Hepatocyte (in vitro differentiated cells): ENCODE results near the gene NR3C2. TPM values are rescaled to one million over a fixed set of nuclear protein-coding genes. Genes with fewer than 3 reads are reported as not detected.
"Not testable (repeated sequence)": the region's sequence is repeated elsewhere in the genome, so short reads cannot be mapped to it uniquely, and the experiment has no call there.

Experiments used
- DNase-seq: peaks from one replicate; pipeline ENCODE4 v3.0.0-alpha.2; 2016; ENCODE audit warnings: low spot score
- H2AFZ ChIP-seq: fragments of 200-600 bp; sonication (generic); 2 replicates; pipeline ENCODE4 v1.6.0; 2016; ENCODE audit warnings: antibody characterized with exemption, mild to moderate bottlenecking
- H3K27ac ChIP-seq: fragments of 200-600 bp; sonication (generic); 2 replicates; pipeline ENCODE4 v1.5.1; 2016; ENCODE audit warnings: mild to moderate bottlenecking
- H3K27me3 ChIP-seq: fragments of 200-600 bp; sonication (generic); 2 replicates; pipeline ENCODE4 v1.6.1; 2016
- H3K36me3 ChIP-seq: fragments of 200-600 bp; sonication (generic); replicated peaks from 2 replicates; pipeline ENCODE4 v1.5.1; 2016; ENCODE audit warnings: low read depth; ENCODE audit not compliant: insufficient read depth
- H3K4me1 ChIP-seq: fragments of 200-600 bp; sonication (generic); 2 replicates; pipeline ENCODE4 v1.5.1; 2016; ENCODE audit warnings: mild to moderate bottlenecking, moderate library complexity; ENCODE audit not compliant: insufficient read depth
- H3K4me2 ChIP-seq: fragments of 200-600 bp; sonication (generic); 2 replicates; pipeline ENCODE4 v1.6.0; 2016
- H3K4me3 ChIP-seq: fragments of 200-600 bp; sonication (generic); 2 replicates; pipeline ENCODE4 v1.5.1; 2016; ENCODE audit warnings: mild to moderate bottlenecking
- H3K79me2 ChIP-seq: fragments of 200-600 bp; sonication (generic); 2 replicates; pipeline ENCODE4 v1.6.0; 2017; ENCODE audit warnings: mild to moderate bottlenecking
- H3K9me2 ChIP-seq: fragments of 200-600 bp; sonication (generic); replicated peaks from 2 replicates; pipeline ENCODE4 v1.6.0; 2017; ENCODE audit warnings: mild to moderate bottlenecking; ENCODE audit not compliant: insufficient read depth
- H3K9me3 ChIP-seq: fragments of 200-600 bp; sonication (generic); 2 replicates; pipeline ENCODE4 v1.5.1; 2016; ENCODE audit warnings: low read depth, mild to moderate bottlenecking
- H4K20me1 ChIP-seq: fragments of 200-600 bp; sonication (generic); 2 replicates; pipeline ENCODE4 v1.6.0; 2016; ENCODE audit warnings: mild to moderate bottlenecking; ENCODE audit not compliant: insufficient read depth, poor library complexity, severe bottlenecking
- EZH2 ChIP-seq: fragments of 200-600 bp; sonication (generic); IDR thresholded peaks from 2 replicates; pipeline ENCODE4 v1.6.1; 2016; ENCODE audit warnings: antibody characterized with exemption, mild to moderate bottlenecking, borderline replicate concordance
- EZH2phosphoT487 ChIP-seq: fragments of 200-600 bp; sonication (generic); IDR thresholded peaks from one replicate; pipeline ENCODE4 v1.6.1; 2018; ENCODE audit warnings: antibody characterized with exemption, mild to moderate bottlenecking, low read depth, moderate library complexity; ENCODE audit not compliant: unreplicated experiment, severe bottlenecking
- WGBS: methylation state at CpG from one replicate; pipeline ENCODE4 v1.1.6; 2016; ENCODE audit warnings: low lambda C conversion rate; ENCODE audit errors: missing lambda C conversion rate; 5-methylcytosine and 5-hydroxymethylcytosine counted together
- polyA plus RNA-seq: library from polyadenylated mRNA; unstranded; fragments of >200 nt; fragmentation: Nextera tagmentation; extraction: Ambion mirVana; gene quantifications from 2 replicates; pipeline ENCODE4 v1.2.1, GENCODE V29; 2016
- total RNA-seq: library from RNA; depleted of rRNA; stranded (reverse); fragments of >200 nt; gene quantifications from 2 replicates; pipeline ENCODE4 v1.2.3, GENCODE V29; 2014
- TF ChIP-seq, protein P1 (sequence below): fragments of 200-600 bp; sonication (generic); IDR thresholded peaks from 2 replicates; pipeline ENCODE4 v1.5.1; 2016; ENCODE audit warnings: antibody characterized with exemption, mild to moderate bottlenecking; ENCODE audit not compliant: poor library complexity

NR3C2 gene
- total and polyA plus RNA-seq, 2 experiments from 2014 or later, result 2.3 to 7.1 TPM

DNA sequence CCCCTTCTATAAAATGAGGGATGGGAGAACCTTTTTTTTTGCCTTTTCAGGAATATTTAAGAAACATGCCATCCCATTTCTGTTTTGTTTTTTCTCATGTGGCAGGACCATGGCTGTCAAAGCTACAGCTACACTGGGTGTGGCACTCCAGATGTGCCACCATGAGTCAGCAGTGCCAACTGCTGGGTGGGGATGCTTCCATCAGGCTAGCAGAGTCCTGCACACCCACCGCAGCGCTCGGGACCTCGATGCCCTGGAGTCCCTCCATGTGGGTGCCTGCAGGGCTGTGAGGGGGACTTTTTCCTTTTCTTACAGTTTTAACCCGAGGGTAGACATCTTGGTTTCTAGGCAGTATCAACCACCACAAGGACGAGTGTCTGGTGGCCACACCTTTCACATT lies 352.6 kb downstream of the NR3C2 start:
- Histone ChIP-seq H3K27ac (no peak overlapping the region), H3K9me2 (no peaks in the 10 kb centered on the region), H3K4me2 (no peak overlapping the region), H4K20me1 (no peaks in the 10 kb centered on the region), H2AFZ (no peak overlapping the region), H3K9me3 (no peaks in the 10 kb centered on the region), H3K4me3 (no peak overlapping the region), H3K4me1 (no peaks in the 10 kb centered on the region), H3K79me2 (no peaks in the 10 kb centered on the region), H3K36me3 (no peaks in the 10 kb centered on the region), H3K27me3 (no peaks in the 10 kb centered on the region)
- TF ChIP-seq EZH2phosphoT487 (no peak), EZH2 (no peak)
- TF ChIP-seq, protein P1, sequence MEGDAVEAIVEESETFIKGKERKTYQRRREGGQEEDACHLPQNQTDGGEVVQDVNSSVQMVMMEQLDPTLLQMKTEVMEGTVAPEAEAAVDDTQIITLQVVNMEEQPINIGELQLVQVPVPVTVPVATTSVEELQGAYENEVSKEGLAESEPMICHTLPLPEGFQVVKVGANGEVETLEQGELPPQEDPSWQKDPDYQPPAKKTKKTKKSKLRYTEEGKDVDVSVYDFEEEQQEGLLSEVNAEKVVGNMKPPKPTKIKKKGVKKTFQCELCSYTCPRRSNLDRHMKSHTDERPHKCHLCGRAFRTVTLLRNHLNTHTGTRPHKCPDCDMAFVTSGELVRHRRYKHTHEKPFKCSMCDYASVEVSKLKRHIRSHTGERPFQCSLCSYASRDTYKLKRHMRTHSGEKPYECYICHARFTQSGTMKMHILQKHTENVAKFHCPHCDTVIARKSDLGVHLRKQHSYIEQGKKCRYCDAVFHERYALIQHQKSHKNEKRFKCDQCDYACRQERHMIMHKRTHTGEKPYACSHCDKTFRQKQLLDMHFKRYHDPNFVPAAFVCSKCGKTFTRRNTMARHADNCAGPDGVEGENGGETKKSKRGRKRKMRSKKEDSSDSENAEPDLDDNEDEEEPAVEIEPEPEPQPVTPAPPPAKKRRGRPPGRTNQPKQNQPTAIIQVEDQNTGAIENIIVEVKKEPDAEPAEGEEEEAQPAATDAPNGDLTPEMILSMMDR, result no peak
- DNase-seq, result no peak
- WGBS, result 95% methylated on average over 6 of the region's 6 CpGs

- H3K27ac ChIP-seq, H3K9me2 ChIP-seq, H3K9me3 ChIP-seq, H3K4me3 ChIP-seq, H3K36me3 ChIP-seq, H3K79me2 ChIP-seq, H3K4me2 ChIP-seq, H2AFZ ChIP-seq, H4K20me1 ChIP-seq, H3K27me3 ChIP-seq, DNase-seq, H3K4me1 ChIP-seq: not testable (repeated sequence)
- 98% methylated on average over 4 of the region's 4 CpGs for WGBS
Observed at GRCh38 chr4:148083073-148083472, 359.1 kb downstream of the NR3C2 start.

- Histone ChIP-seq H3K4me3 (no peak overlapping the region), H3K9me3 (peaks cover 4% of the 10 kb centered on the region)
Observed at GRCh38 chr4:148081745-148082144, 360.5 kb downstream of the NR3C2 start.

DNA sequence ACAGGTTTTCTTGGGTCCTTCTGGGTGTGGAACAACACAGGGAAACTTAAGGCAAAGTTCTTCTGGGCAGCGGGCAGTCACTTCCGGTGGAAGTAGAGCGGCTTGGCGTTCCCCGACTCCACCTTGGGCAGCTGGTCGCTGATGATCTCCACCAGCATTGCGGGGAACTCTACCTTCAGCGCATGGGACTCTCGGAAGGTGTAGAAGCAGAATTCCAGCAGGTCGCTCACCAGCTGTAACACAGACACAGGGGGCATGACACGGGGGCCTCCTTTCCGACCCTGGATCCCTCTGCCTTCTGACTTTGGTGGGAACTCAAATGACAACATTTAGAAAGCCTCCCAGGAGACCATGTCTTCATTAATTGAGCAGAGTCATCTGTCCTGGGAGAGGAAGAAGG lies 360.9 kb downstream of the NR3C2 start:
- Histone ChIP-seq H3K79me2 (no peaks in the 10 kb centered on the region), H3K4me2 (no peak overlapping the region), H3K36me3 (no peaks in the 10 kb centered on the region), H3K27me3 (no peaks in the 10 kb centered on the region), H3K4me1 (no peaks in the 10 kb centered on the region), H3K27ac (no peak overlapping the region), H4K20me1 (no peaks in the 10 kb centered on the region), H3K4me3 (no peak overlapping the region), H2AFZ (no peak overlapping the region), H3K9me2 (no peaks in the 10 kb centered on the region), H3K9me3 (peaks cover 4% of the 10 kb centered on the region)
- no peak for TF ChIP-seq EZH2
- TF ChIP-seq, protein P1, result no peak
- DNase-seq, result no peak
- over 99% methylated on average over 12 of the region's 12 CpGs for WGBS

More at GRCh38 chr4:148081745-148082144, 360.5 kb downstream of the NR3C2 start:
- 94% methylated on average over 3 of the region's 3 CpGs for WGBS
- no peaks in the 10 kb centered on the region for H3K36me3 ChIP-seq
- no peak overlapping the region for H2AFZ ChIP-seq
- H3K9me2 ChIP-seq, result no peaks in the 10 kb centered on the region
- no peaks in the 10 kb centered on the region for H3K27me3 ChIP-seq
- TF ChIP-seq EZH2phosphoT487, result no peak
- TF ChIP-seq EZH2, result no peak
- TF ChIP-seq, protein P1, result no peak
- H3K79me2 ChIP-seq, result no peaks in the 10 kb centered on the region
- no peak overlapping the region for H3K27ac ChIP-seq
- no peaks in the 10 kb centered on the region for H4K20me1 ChIP-seq
- DNase-seq, result no peak
- no peaks in the 10 kb centered on the region for H3K4me1 ChIP-seq
- H3K4me2 ChIP-seq, result no peak overlapping the region
